NOMO-1 treated with DMSO at 0.1 percent for 48 hours (cell line): Measurements from ENCODE around the gene SCFD2.
A peak's percentile ranks its signal among the peaks of the same experiment; 100 is the strongest.
"Not testable (repeated sequence)": the region's sequence is repeated elsewhere in the genome, so short reads cannot be mapped to it uniquely, and the experiment has no call there.

ENCODE experiments used
- DNase-seq: peaks from one replicate; lab custom pipeline; 2025; ENCODE audit not compliant: unreplicated experiment; lab: John Stamatoyannopoulos, UW

The SCFD2 gene

GRCh38 chr4:53059871-53060270 is 306.0 kb downstream of the SCFD2 start:
- DNase-seq = no peak

- DNase-seq = no peak
These were observed 306.6 kb downstream of the SCFD2 start for GRCh38 chr4:53059256-53059655.

GRCh38 chr4:53057679-53058078 is 308.2 kb downstream of the SCFD2 start:
- no peak for DNase-seq

DNA sequence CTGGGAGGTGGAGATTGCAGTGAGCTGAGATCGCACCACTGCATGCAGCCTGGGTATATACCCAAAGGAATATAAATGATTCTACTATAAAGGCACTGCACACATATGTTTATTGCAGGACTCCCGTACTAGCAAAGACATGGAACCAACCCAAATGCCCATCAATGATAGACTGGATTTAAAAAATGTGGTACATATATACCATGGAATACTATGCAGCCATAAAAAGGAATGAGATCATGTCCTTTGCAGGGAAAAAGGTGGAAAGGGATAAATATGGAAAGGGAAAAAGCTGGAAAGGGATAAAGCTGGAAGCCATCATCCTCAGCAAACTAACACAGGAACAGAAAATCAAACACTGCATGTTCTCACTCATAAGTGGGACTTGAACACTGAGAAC is 308.8 kb downstream of the SCFD2 start:
- not testable (repeated sequence) for DNase-seq

- no peak for DNase-seq
These were observed 310.0 kb downstream of the SCFD2 start for GRCh38 chr4:53055716-53056403.

DNA sequence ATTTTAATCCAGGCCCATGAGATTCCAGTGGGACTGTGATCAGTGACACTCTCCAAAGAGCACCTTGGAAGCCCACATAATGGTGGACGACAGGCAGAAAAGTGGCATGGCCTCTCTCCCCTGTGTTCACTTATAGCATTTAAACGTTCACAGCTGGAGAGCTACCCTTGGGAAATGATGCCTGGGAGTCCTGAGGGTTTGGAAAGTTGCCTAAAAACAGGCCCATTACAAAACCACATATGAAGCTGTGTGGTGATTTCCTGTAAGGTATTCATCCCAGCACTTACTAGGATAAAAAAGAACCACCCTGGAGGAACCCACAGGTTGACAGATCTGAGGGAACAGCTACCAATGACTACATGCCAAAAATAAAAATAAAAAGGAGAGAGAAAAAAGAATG is 310.6 kb downstream of the SCFD2 start:
- no peak for DNase-seq

GRCh38 chr4:53050361-53050774 is 315.5 kb downstream of the SCFD2 start:
- no peak for DNase-seq

GRCh38 chr4:53049528-53049927 is 316.3 kb downstream of the SCFD2 start:
- no peak for DNase-seq

- no peak for DNase-seq
These were observed 321.3 kb downstream of the SCFD2 start for GRCh38 chr4:53044651-53044960.

DNA sequence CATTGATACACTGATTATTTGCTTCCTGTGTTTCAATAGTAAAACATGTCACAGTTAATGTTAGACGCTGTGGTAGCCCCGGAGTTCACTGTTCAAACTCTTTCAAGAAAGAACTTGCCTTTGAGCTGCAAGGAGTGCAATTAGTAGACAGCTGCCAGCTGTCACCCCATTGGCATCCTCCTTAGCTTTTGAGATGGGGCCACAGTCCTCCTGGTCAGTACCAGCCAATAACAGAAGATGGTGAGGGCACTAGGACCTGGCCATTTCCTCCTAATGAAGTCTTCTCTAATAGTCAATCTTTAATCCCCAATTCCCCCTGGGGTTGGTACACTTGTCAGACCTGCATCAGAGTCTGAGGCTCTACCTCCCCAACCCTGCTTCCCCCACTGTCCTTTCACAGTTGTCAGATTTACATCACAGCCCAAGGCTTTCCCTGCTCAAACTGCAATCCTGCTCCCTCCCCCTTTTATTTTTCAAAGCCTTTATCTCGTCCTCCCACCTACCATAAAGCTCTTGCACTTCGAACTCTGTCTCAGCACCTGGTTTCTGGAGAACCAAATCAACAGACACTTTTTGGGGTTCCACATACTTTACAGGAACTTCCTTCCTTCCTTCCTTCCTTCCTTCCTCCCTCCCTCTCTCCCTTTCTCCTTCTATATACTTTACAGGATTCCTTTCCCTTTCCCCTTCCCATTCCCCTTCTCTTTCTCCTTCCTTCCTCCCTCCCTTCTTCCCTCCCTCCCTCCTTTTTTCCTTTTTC is 321.8 kb downstream of the SCFD2 start:
- DNase-seq = no peak

DNA sequence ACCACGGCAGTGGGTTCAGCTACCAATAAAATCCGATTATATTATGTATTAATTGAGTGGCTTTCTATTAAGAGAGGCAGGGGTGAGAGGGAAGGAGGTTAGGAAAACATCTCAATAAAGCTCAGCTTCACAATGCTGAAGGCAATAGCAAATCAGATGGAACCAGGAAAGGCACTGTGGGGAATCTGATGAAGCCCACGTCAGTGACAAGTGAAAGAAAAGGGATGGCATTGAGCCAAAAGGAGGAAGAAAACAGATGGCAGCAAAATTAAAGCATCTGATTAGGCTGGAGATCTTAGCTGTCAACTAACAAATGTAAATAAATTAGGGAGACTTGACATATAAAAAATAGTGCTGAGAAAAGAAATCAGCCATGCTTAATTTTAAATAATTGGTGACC is 322.8 kb downstream of the SCFD2 start:
- no peak for DNase-seq

- DNase-seq = no peak
These were observed 325.0 kb downstream of the SCFD2 start for GRCh38 chr4:53040851-53041250.

DNA sequence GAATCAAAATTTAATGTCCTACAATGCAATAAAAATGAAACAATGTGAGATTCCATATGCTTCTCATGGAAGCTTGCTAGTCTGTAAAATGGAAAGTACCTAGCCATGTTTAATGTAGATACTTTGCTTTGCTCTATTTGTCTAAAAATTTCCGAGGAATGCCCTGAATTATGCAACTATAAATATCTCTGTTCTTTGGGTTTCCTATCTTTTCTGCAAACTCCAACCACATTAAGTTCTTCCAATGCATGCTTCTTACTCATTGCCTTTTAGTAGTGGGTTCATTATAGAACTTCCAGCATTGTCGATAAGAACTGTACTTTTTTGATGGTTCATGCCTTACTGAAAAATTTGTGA is 325.4 kb downstream of the SCFD2 start:
- no peak for DNase-seq

GRCh38 chr4:53039741-53040458 is 326.0 kb downstream of the SCFD2 start:
- peak; percentile 64 for DNase-seq

- no peak for DNase-seq
These were observed 328.0 kb downstream of the SCFD2 start for GRCh38 chr4:53037892-53038291.

DNA sequence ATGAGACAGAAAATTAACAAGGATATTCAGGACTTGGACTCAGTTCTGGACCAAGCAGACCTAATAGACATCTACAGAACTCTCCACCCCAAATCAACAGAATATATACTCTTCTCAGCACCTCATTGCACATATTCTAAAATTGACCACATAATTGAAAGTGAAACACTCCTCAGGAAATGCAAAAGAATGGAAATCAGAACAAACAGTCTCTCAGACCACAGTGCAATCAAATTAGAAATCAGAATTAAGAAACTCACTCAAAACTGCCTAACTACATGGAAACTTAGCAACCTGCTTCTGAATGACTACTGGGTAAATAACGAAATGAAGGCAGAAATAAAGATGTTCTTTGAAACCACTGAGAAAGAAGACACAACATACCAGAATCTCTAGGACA is 333.0 kb downstream of the SCFD2 start:
- DNase-seq = not testable (repeated sequence)

- DNase-seq = no peak
These were observed 339.6 kb downstream of the SCFD2 start for GRCh38 chr4:53026233-53026632.

GRCh38 chr4:53023677-53024299 is 342.1 kb downstream of the SCFD2 start:
- DNase-seq = no peak

DNA sequence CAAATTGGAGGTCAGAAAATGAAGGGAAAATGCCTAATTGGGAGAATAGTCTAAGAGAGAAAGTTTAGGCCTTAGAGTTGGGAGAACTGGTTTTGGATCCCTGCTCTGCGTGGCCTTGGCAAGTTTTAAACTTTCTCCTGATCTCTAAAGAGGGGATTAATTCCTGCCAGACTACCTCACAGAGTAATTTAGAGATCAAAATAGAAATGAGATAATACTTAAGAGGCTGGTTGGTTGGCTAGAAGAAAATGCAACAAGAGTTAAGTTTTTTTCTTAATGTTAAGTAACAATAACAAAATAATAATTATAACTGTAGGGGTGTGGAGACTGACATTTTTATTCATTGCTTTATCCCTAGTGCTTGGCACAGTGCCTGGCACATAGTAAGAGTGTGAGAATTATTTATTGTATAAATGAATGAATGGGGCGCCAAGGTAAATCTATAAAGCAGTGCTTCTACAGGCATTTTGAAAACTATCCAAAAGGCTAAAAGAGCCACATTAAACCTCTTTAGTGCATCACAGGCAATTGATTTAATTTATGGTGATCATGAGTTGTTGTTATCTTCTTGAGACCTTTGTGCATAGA is 343.3 kb downstream of the SCFD2 start:
- DNase-seq = no peak

- DNase-seq = no peak
These were observed 343.9 kb downstream of the SCFD2 start for GRCh38 chr4:53021754-53022512.
